Epidermal melanocyte (primary cell): ENCODE measurements around the gene UTP25.
"Not testable (repeated sequence)": the region's sequence is repeated elsewhere in the genome, so short reads cannot be mapped to it uniquely, and the experiment has no call there.

Source experiments
- DNase-seq: peaks from one replicate; pipeline ENCODE4 v3.0.0; 2011; ENCODE audit warnings: low spot score; ENCODE audit not compliant: insufficient read length

The UTP25 gene

GRCh38 chr1:209871006-209871405 is 43.2 kb downstream of the UTP25 start:
- no peak for DNase-seq

GRCh38 chr1:209871430-209871829 is 43.7 kb downstream of the UTP25 start:
- DNase-seq: no peak

- DNase-seq: no peak
These were observed 45.5 kb downstream of the UTP25 start for GRCh38 chr1:209873067-209873799.

- no peak for DNase-seq
These were observed 47.7 kb downstream of the UTP25 start for GRCh38 chr1:209875515-209875914.

- DNase-seq: no peak
These were observed 48.5 kb downstream of the UTP25 start for GRCh38 chr1:209876078-209876800.

GRCh38 chr1:209877087-209877764 is 49.5 kb downstream of the UTP25 start:
- DNase-seq: no peak

GRCh38 chr1:209878964-209879363 is 51.2 kb downstream of the UTP25 start:
- no peak for DNase-seq

- DNase-seq: no peak
These were observed 51.8 kb downstream of the UTP25 start for GRCh38 chr1:209879539-209879938.

- DNase-seq: no peak
These were observed 52.3 kb downstream of the UTP25 start for GRCh38 chr1:209880031-209880430.

GRCh38 chr1:209881619-209882018 is 53.8 kb downstream of the UTP25 start:
- no peak for DNase-seq

GRCh38 chr1:209882286-209882685 is 54.5 kb downstream of the UTP25 start:
- DNase-seq: no peak

- DNase-seq: no peak
These were observed 55.2 kb downstream of the UTP25 start for GRCh38 chr1:209882942-209883340.

GRCh38 chr1:209883341-209883971 is 55.7 kb downstream of the UTP25 start:
- DNase-seq: peak; percentile 66

GRCh38 chr1:209884249-209884648 is 56.5 kb downstream of the UTP25 start:
- no peak for DNase-seq

- peak; percentile 97 for DNase-seq
These were observed 56.9 kb downstream of the UTP25 start for GRCh38 chr1:209884665-209885117.

- DNase-seq: no peak
These were observed 57.8 kb downstream of the UTP25 start for GRCh38 chr1:209885403-209886218.

- no peak for DNase-seq
These were observed 58.4 kb downstream of the UTP25 start for GRCh38 chr1:209886219-209886536.

- DNase-seq: not testable (repeated sequence)
These were observed 60.7 kb downstream of the UTP25 start for GRCh38 chr1:209888291-209889076.

GRCh38 chr1:209889077-209889418 is 61.3 kb downstream of the UTP25 start:
- no peak for DNase-seq

- no peak for DNase-seq
These were observed 63.0 kb downstream of the UTP25 start for GRCh38 chr1:209890641-209891330.
